Kidney tubule cell (primary cell): ENCODE measurements around the gene TMEM51.

ENCODE experiments used
- DNase-seq: peaks from one replicate; pipeline ENCODE4 v3.0.0-alpha.2; 2018; ENCODE audit warnings: low spot score

The TMEM51 gene

DNA sequence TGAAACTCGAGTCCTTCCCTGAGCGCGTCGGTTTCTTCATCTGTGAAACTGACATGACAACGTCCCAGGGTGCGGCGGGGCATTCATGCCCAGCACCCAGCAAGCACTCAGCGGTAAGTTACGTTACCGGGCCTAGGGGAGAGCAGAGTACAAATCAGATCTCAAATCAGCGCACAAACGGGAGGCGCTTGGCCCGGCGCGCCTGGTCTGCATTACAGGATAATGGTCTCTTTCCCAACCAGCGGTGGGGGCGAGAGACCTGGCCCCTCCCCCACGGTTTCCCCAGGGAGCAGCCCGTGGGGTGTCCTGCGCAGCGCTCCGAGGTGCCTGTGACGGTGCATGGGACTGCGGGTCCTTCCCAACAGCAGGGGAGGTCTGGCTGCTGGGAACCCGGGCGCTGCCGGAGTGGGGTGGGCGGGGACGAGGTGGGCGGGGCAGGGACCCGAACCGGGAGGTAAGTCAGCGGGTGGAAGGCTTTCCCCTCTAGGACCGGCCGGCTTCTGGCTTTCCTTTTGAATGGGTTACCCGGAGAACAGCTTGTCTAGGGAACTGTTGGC, 1.0 kb downstream of the TMEM51 start:
- peak; percentile 71 for DNase-seq

DNA sequence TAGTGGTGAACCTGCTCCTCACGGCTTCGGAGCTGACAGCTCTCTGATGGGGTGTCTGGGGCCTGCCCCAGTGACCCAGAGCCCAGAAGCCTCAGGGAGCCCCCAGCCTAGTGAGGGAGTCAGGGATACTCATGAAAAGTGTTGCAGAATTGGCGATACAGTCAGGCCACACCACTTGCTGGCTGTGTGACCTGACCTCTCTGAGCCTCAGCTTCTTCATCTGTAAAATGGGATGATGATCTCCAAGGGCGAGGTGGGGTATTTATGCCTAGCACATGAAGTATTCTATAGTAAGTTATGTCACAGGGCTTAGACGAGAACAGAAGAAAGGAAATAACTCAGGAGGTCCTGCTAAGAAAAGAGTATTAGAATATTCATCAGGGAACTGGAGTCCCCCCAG, 1.6 kb downstream of the TMEM51 start:
- no peak for DNase-seq

DNA sequence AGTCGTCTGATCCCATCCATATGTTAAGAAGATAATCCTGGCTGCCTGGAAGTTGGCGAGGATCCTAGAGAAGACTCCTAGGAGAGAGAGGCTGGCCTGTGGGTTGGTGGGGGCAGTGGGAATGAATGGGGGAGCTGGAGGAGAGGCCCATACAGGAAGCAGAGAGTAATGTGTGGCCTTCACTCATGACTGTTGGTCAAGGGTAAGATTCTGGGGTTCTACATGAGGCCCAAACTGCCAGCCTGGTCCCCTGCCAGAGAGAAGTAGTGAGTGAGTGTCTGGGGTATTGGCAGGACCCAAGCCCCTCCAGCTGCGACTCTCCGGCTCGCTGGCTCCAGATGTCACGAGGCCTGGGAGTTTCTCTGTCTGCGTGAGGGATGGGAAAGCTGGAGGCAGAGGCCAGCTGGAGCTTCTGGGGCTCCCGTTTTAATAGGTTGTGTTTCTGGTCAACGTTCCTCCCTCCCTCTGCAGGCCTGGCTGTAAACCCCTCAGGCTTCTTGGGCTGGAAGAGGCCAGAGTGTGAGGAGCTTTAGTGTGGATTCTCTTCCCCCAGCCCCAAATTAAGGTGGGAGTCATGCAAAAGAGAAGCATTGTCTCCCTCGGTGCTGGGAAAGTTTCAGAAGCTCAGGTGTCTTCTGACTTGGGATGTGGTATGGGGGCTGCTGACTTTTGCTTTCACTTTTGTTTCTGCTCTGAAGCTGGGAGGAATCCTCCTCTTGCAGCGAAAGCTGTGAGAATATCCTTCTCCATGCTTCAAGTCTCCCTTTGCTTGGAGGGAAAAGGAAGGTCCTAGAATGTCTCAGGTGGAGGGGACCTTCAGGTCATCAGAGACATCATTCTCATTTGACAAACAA, 2.6 kb downstream of the TMEM51 start:
- DNase-seq = no peak

DNA sequence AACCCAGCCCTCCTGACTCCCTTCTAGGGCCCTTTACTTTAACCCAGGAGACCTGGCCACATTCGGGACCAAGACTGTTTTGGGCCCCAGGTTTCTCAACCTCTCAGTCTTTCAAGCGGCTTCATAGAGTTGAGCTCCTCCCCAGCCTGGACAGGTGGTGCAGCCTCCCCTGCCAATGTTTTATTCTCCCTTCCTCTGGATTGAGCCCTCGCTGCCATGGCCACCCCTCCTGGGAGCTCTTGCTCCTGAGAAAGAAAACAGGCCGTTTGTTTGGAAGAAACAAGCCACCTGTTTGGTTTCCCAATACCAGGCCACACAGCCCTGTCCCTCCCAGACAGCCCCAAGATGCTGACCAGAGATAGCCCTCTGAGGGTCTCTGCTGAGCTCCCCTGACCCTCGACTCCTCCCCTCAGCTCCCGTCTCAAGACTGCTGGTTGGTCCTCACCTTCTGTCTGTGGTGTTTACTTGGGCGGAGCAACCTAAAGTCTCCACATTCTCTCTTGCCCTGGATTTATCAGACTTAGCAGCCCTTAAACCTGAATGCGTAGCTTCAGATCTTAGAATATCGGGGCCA, 3.3 kb downstream of the TMEM51 start:
- DNase-seq = no peak

DNA sequence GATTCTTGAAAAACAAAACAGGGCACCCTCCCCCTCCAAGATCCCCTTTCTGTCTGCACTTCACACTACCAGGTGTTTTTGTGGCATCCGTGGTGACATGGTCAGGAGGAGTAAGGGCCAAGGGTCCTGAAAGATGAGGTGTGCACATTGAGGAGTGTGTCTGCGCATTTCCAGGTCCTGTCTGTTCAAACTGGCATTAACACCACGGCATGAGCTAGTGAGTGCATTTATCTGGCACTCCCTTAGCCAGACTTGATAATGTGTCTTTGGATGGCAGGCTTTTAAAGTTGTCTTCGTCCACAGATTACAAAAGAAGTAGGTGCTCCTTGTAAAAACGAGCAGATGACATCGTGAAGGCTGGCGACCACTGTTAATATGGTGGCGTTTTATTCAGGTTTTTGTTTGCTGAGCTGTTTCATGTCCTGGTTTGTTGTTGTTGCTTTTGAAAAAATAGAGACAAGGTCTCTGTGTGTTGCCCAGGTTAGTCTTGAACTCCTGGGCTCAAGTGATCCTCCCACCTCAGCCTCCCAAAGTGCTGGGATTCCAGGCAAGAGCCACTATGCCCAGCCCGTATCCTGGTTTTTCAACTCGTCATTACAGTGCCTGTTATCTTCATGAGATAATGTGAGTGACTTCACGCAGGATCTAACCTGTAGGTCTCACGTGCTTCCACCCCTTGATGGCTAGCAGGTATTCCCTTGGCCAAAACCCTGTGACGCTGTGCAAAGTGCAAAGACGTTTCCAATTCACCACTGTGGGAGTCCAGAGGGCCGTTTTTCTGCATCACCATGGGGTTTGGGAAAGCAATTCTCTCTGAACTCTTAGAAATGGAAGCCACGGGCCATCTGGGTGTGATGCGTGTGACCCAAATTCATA, 4.2 kb downstream of the TMEM51 start:
- no peak for DNase-seq

DNA sequence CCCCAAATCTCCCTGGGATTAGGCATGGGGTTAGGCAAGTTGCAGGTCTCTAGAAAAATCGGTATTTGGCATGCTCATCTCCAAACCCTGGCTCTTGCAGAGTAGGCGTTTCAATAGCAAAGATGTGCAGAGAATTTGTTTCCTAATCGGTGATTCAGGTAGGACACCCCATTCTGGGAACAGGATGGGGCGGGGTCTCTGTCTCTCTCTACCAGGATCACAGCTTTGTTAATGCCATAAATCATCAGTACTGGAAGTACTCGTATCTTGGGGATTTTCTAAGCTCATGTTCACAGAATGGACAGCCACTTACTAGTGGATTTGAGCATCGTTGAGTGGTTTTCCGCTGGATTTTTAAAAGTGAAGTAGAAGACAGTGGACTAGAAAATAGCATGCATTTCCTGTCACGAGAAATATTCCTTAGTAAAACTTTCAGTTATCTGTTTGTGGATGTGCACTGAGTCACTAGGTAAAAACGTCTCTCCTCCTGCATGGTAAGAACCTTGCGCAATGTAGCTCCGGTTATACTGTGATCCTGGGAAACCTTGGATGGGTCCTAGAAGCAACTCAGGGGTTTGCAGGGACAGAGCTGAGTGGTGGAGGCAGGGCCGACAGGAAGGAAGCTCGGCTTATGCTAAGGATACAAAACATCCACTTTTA, 5.1 kb downstream of the TMEM51 start:
- DNase-seq = peak; percentile 84

DNA sequence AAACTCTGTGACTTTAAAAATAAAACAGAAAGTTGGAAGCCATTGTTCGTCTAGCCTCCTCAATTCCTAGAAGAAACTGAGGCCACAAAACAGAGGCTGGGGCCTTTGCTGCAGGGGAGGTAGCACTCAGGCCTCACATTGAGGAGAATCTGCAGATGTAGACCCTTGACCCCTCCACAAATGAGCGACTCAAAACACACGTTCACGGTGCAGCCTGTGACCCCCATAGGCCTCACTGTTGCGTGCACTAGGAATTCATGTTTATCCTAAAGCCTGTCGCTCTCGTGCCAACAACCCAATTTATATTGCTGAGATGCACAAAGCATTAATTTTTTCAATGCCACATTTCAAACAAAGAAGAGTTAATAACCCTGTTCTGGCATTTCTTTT, 5.6 kb downstream of the TMEM51 start:
- no peak for DNase-seq

DNA sequence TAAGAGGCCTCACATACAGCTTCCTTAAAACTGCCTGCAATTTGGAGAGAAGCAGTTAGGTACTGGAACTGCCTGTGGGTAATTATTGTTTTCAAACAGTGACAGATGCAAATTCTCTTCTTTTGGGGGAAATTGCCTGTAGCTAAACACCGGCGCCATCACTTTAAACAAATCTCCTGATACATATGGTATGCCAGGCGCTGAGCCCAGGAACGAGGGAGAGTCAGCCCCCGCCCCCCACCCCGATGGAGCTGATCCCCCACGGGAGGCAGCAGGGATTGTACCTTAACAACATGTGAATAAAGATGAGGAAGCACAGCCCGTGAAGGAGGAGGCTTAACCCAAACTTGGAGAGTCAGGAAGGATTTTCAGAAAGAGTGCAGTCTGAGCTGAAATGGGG, 7.1 kb downstream of the TMEM51 start:
- no peak for DNase-seq

DNA sequence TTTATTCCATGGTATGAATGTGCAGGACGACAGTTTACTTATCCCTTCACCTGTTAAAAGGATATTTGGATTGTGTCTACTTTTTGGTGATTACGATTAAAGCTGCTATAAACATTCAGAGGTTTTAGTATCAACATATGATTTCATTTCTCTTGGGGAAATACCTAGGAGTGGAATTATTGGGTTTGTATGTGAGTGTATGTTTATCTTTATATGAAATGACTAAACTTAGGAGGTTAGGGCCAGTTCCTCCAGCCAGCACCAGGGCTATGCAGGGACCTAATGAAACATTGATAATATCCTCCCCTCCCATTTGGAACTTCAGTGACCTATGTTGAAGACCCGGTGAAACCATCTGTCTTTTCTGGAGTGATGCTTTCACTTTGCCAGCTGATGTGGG, 13.8 kb downstream of the TMEM51 start:
- DNase-seq = peak; percentile 52

DNA sequence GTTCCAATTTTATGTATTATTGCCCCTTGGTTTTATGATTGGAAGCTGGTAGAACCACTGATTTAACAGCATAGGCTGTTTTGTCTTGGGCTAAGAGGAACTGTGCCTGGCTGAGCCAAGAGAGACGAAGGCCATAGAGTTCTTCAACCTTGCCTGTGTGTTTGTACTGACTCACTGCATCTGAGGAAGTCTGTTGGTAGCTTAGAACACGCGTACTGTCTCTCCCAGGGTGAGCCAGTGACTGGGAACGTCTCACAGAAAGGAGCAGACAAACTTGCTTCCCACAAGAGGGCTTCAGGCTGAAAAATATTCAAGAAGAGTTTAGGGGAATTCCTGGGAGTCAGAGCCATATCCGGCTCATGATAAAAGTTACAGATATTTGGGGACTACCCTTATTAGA, 14.9 kb downstream of the TMEM51 start:
- DNase-seq = peak; percentile 99

DNA sequence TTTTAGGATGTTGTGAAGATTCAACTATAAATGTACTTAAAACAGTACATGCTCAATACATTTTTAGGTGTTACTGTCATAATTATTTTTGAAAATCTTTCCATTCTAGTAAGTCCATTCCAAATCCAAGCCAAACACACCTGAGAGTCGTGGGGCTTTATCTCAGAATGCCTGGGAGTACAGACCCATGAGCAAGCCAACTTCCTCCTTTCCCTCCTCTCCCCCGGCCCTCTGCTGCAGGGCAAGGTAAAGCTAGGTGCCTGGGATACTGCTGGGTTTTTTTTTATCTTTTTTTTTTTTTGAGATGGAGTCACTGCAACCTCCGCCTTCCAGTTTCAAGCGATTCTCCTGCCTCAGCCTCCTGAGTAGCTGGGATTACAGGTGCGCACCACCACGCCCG, 16.5 kb downstream of the TMEM51 start:
- DNase-seq = no peak

DNA sequence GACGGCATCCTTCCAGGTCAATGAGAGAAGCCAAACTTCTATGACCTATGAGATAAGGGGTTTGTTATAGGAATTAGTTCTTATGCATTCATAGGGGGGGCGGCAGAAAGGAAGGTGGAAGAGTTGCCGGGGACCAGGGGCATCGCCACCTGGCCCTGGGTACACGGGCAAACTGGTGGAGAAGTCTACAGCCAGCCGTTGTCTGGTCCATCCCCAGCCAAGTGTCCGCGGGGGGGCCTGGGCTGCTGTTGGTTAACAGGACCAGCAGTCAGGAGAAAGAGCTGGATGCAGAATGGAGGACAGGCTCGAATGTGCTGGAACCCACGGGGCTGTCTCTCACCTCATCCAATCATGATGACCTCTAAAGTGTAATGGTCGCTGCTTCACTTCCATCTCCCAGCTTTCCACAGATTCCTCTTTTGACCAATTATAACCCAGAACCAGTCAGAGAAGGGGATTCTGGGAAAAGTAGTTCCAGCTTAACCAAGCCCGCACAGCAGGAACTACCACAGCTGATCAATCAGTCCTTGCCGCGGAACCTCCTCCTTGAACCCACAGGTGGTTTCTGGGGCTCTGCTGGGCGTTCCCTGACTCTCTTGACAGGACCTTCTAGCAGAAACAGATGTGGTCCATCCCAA, 17.8 kb downstream of the TMEM51 start:
- DNase-seq = no peak

DNA sequence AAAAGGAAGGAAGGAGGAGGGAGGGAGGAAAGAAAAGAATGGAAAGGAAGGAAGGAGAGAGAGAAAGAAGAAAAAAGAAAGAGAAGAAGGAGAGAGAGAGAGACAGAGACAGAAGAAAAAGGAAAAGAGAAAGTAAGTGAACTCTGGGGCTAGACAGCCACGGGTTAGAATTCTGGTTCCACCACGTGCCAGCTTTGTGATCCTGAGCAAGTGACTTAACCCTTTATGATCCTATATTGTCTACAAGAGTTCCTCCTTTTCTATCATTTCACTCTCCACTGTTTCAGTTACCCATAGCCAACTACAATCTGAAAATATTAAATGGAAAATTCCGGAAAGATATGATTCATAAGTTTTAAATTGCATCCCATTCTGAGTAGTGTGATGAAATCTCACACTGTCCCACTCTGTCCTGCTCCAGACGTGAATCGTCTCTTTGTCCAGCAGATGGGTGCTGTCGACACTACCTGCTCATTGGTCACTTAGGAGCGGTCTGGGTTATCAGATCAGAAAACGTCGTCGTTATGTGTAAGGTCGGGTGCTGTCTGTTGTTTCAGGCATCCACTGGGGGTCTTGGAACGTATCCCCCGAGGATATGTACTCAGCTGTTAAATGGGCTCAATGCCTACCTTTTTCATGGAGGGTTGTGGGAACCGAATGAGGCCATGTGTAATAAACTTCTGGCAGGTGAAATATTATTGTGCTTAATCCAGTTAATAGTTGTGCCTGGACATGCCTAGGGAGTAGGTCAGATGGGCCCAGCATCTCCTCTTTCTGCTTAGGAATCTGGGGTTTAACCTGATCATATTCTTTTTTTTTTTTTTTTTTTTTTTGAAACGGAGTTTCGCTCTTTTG, 19.1 kb downstream of the TMEM51 start:
- no peak for DNase-seq

DNA sequence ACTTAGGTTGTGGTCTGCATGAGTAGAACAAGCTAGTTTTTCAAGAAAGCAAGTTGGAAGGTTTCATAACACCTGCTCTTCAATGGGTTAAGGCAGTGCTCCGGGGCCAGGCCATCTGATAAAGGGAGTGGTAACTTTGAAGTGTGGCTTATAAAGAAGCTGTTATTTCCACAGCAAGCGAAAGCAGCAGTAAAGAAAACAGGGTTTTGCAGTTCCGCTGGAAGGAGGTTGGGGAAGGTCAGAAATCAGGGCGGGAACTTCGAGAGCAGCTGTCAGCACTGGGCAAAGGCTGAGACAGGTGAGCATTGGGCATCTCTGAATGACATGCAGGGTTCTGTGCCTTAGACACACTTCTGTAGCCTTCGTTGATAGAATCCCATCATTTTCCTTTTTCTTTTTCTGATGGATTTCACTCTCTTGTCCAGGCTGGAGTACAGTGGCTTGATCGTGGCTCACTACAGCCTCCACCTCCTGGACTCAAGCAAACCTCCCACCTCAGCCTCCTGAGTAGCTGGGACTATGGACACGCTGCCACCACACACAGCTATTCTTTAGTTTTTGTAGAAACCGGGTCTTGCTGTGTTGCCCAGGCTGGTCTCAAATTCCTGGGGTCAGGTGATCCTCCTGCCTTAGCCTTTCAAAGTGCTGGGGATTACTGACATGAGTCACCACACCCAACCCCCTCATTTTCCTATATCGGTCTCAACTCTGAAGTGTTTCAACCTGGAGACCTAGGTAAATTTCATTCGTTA, 20.5 kb downstream of the TMEM51 start:
- DNase-seq = peak; percentile 60

DNA sequence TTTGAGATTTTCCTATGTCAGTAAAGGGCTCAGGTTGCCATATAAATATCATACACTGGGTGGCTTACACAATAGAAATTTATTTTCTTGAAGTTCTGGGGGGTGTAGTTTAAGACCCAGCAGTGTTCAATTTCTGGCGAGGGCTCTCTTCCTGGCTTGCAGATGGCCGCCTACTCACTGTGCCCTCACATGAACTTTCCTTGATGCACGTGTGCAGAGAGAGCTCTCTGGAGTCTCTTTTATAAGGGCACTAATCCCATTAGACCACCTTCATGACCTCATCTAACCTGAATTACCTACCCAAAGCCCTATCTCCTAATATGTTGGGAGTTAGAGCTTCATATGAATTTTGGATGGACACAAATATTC, 21.1 kb downstream of the TMEM51 start:
- DNase-seq = no peak

DNA sequence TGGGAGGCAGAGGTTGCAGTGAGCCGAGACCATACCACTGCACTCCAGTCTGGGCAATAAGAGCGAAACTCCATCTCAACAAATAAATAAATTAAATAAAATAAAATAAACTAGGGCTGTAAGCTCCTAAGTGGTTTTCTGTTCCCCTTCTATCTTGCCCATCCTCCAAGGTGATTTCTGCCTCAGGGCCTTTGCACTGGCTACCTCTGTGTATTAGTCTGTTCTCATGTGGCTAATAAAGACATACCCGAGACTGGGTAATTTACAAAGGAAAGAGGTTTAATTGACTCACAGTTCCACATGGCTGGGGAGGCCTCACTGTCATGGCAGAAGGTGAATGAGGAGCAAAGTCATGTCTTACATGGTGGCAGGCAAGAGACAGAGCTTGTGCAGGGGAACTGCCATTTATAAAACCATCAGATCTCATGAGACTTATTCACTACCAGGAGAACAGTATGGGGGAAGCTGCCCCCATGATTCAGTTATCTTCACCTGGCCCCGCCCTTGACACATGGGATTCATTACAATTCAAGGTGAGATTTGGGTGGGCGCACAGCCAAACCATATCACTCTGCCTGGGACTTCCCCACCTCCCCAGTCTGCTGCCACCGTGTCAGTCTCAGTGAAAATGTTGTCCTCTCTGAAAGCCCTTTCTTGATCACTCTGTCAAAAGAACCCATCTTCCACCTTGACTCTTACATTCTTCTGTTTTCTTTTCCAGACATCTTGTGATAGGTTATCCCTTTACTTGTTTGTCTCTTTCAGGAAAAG, 22.0 kb downstream of the TMEM51 start:
- peak; percentile 64 for DNase-seq

DNA sequence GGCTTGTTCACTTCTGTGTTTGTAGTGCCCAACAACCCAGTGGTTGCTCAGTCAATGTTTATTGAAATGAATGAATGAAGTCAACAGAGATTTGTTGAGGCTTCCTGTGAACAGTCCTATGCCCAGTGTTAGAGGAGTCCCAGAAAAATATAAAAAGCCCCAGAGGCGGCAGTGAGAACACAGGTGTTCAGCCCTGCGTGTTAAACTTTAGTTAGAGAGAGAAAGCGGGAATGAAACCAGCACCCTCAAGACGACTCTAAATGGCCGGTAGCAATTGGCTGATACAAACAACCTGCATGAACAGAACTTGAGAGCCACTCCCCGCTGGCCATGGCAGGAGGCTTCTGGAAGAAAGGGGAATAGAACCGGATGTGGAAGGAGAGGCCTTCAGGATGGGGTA, 22.6 kb downstream of the TMEM51 start:
- DNase-seq = no peak

DNA sequence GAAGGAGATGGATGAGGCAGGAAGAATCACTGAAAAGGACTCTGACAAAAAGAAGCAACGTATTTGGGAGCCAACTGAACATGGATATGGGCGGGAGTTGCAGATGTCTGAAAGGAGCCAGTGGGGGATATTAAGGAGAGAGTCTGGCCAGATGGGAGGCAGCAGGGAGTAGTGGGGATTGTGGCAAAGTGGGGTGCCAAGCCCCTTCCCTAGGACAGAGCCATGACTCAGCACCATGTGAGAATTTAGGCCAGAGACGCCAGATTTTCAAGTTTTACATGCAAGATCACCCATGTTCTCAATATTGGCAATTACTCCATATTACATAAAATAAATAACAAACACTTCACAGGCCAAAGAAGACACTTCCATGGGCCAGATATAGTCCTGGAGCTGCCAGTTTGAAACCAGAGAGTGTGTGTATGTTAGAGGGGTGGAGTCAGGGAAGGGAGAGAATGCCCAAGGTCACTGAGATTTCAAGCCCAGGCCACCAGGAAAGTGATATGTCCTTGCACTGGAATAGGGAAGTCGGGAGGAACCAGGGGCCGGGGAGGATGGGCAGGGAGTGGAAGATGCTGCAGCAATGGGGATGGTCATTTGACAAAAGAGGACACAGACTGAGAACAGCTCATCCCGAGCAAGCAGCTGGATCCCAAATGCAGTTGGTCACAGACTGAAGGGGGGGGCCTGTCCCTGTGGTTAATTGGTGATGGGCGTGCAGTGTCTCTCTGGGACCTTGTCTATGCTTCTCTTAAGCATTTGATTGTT, 23.5 kb downstream of the TMEM51 start:
- DNase-seq = no peak
